ENCODE measurements around the gene POMC.

- TF ChIP-seq CTCF (IDR thresholded peaks at IDR 0.05; ENCODE audit: low read depth, low read length): no peak
- TF ChIP-seq EZH2phosphoT487 (IDR thresholded peaks at IDR 0.05; ENCODE audit: low read depth): no peak
Measured at GRCh38 chr2:25197336-25198208, 29.2 kb upstream of the POMC start.
